ENCODE results near the gene SPART.

The SPART gene

GRCh38 chr13:36346222-36347083 lies at the start of gene SPART:
SPART (minus strand) TSS chr13:36346394; CDS start chr13:36335830, 10,564 bp downstream.
- Histone ChIP-seq H3K4me3 (ENCODE audit: low read length) (peak within 1 kb of the TSS; percentile 61), H3K4me2 (ENCODE audit: low read depth, low read length) (peak within 1 kb of the TSS; percentile 45; the same call in 1 of the 2 replicates)

GRCh38 chr13:36395280-36395679 lies 49.1 kb upstream of the SPART start:
- H3K36me3 ChIP-seq (replicated peaks; ENCODE audit: insufficient read depth, low read length): no peaks in the 10 kb centered on the region
- H3K4me2 ChIP-seq (ENCODE audit: low read depth, low read length): no peak overlapping the region
- H3K27ac ChIP-seq (ENCODE audit: low read length): no peak overlapping the region
- no peaks in the 10 kb centered on the region for H3K79me2 ChIP-seq (ENCODE audit: low read length)
- no peak overlapping the region for H3K9ac ChIP-seq (ENCODE audit: low read length)
- no peaks in the 10 kb centered on the region for H3K4me1 ChIP-seq (ENCODE audit: low read length)
- H4K20me1 ChIP-seq (ENCODE audit: insufficient read depth, low read length): no peaks in the 10 kb centered on the region
- H3K9me2 ChIP-seq (replicated peaks; ENCODE audit: insufficient read depth, low read length): no peaks in the 10 kb centered on the region
- H3K27me3 ChIP-seq (replicated peaks; ENCODE audit: insufficient read depth, low read length): no peaks in the 10 kb centered on the region
- DNase-seq: peak; percentile 17
- H3F3A ChIP-seq (ENCODE audit: insufficient read depth, low read length): no peaks in the 10 kb centered on the region
- no peak for TF ChIP-seq EZH2 (optimal IDR thresholded peaks at IDR 0.05; ENCODE audit: low read depth, low read length)
- TF ChIP-seq CTCF (IDR thresholded peaks at IDR 0.05; ENCODE audit: low read length): peak; percentile 22; the same call in 1 of the 2 replicates
- TF ChIP-seq EZH2phosphoT487 (IDR thresholded peaks at IDR 0.05; ENCODE audit: low read length): no peak
- H2AFZ ChIP-seq (ENCODE audit: low read length): no peak overlapping the region
- no peak overlapping the region for H3K4me3 ChIP-seq (ENCODE audit: low read length)
- H3K9me3 ChIP-seq (replicated peaks; ENCODE audit: insufficient read depth, low read length): no peaks in the 10 kb centered on the region

More at GRCh38 chr13:36346222-36347083, at the start of gene SPART:
- peak; percentile 70 for TF ChIP-seq CTCF (IDR thresholded peaks at IDR 0.05; ENCODE audit: low read length)
- no peak for TF ChIP-seq EZH2phosphoT487 (IDR thresholded peaks at IDR 0.05; ENCODE audit: low read length)
- no peak for TF ChIP-seq EZH2 (optimal IDR thresholded peaks at IDR 0.05; ENCODE audit: low read depth, low read length)
- peak; percentile 79 for DNase-seq
- H3K36me3 ChIP-seq (replicated peaks; ENCODE audit: insufficient read depth, low read length): no peaks in the 10 kb centered on the region
- H2AFZ ChIP-seq (ENCODE audit: low read length): peak within 1 kb of the TSS; percentile 53
- H3F3A ChIP-seq (ENCODE audit: insufficient read depth, low read length): no peaks in the 10 kb centered on the region
- no peaks in the 10 kb centered on the region for H4K20me1 ChIP-seq (ENCODE audit: insufficient read depth, low read length)
- H3K27me3 ChIP-seq (replicated peaks; ENCODE audit: insufficient read depth, low read length): no peaks in the 10 kb centered on the region
- H3K9me2 ChIP-seq (replicated peaks; ENCODE audit: insufficient read depth, low read length): no peaks in the 10 kb centered on the region
- no peaks in the 10 kb centered on the region for H3K9me3 ChIP-seq (replicated peaks; ENCODE audit: insufficient read depth, low read length)
- H3K4me1 ChIP-seq (ENCODE audit: low read length): no peaks in the 10 kb centered on the region
- peak within 1 kb of the TSS; percentile 48; the same call in 1 of the 2 replicates for H3K9ac ChIP-seq (ENCODE audit: low read length)
- no peaks in the 10 kb centered on the region for H3K79me2 ChIP-seq (ENCODE audit: low read length)
- no peak within 1 kb of the TSS for H3K27ac ChIP-seq (ENCODE audit: low read length)

GRCh38 chr13:36385489-36385888 lies 39.3 kb upstream of the SPART start:
- Histone ChIP-seq H3K79me2 (ENCODE audit: low read length) (no peaks in the 10 kb centered on the region), H3K36me3 (replicated peaks; ENCODE audit: insufficient read depth, low read length) (no peaks in the 10 kb centered on the region), H3K4me2 (ENCODE audit: low read depth, low read length) (no peak overlapping the region), H3K27me3 (replicated peaks; ENCODE audit: insufficient read depth, low read length) (no peaks in the 10 kb centered on the region), H3K4me3 (ENCODE audit: low read length) (no peak overlapping the region), H3K4me1 (ENCODE audit: low read length) (no peaks in the 10 kb centered on the region), H4K20me1 (ENCODE audit: insufficient read depth, low read length) (no peaks in the 10 kb centered on the region), H3K9ac (ENCODE audit: low read length) (no peak overlapping the region), H3F3A (ENCODE audit: insufficient read depth, low read length) (no peaks in the 10 kb centered on the region), H3K27ac (ENCODE audit: low read length) (no peak overlapping the region), H3K9me3 (replicated peaks; ENCODE audit: insufficient read depth, low read length) (no peaks in the 10 kb centered on the region), H3K9me2 (replicated peaks; ENCODE audit: insufficient read depth, low read length) (no peaks in the 10 kb centered on the region), H2AFZ (ENCODE audit: low read length) (no peak overlapping the region)
- TF ChIP-seq EZH2 (optimal IDR thresholded peaks at IDR 0.05; ENCODE audit: low read depth, low read length): no peak
- TF ChIP-seq CTCF (IDR thresholded peaks at IDR 0.05; ENCODE audit: low read length): no peak
- no peak for TF ChIP-seq EZH2phosphoT487 (IDR thresholded peaks at IDR 0.05; ENCODE audit: low read length)
- no peak for DNase-seq

All from MM.1S (cell line).